ENCODE results near the gene SIM1.

DNA sequence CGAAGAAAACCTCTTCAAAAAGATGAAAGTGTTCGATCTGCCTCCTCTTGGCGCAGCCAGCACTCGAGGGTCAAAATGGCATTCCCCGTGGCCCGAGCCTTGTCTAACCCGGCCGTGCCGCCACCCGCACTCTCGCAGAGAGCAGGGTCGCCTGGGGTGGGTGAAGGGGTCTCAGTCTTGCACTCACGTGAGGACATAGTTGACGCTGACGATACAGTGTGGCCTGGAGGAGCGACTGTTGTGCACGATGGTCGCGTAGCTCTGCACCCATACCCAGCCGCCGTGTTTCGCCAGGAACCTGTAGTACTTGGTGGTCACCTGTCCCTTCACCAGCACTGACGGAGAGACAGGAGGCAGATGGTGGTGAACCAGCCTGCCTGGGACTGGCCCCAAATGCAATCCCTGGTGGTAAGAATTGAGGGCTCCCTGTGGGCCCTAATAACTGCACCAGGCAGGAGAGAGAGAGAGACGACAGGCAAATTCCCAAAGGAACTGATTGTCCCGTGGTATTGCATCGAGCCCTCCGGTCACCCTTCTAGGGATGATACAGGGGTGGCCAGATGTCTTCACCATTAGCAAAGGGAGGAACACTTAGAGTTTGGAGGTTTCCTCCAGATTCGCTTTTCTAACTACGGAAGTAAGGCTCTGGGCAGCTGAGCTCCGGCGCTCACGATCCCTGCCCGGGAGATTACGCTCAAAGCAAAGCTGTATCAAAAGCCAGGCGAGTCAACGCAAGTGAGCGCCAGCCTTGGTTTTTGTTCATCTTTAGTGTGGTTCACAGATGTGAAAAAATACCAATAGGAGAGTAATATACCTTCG lies 17.4 kb downstream of the SIM1 start:
- TF ChIP-seq, protein P1, sequence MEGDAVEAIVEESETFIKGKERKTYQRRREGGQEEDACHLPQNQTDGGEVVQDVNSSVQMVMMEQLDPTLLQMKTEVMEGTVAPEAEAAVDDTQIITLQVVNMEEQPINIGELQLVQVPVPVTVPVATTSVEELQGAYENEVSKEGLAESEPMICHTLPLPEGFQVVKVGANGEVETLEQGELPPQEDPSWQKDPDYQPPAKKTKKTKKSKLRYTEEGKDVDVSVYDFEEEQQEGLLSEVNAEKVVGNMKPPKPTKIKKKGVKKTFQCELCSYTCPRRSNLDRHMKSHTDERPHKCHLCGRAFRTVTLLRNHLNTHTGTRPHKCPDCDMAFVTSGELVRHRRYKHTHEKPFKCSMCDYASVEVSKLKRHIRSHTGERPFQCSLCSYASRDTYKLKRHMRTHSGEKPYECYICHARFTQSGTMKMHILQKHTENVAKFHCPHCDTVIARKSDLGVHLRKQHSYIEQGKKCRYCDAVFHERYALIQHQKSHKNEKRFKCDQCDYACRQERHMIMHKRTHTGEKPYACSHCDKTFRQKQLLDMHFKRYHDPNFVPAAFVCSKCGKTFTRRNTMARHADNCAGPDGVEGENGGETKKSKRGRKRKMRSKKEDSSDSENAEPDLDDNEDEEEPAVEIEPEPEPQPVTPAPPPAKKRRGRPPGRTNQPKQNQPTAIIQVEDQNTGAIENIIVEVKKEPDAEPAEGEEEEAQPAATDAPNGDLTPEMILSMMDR (IDR thresholded peaks at IDR 0.05; ENCODE audit: low read depth, low read length) = no peak
- TF ChIP-seq EZH2phosphoT487 (IDR thresholded peaks at IDR 0.05; ENCODE audit: low read depth) = no peak

All from OCI-LY3 (cell line).